Ishikawa (cell line): ENCODE measurements around the gene TXK.

ENCODE experiments used
- CEBPB ChIP-seq: IDR thresholded peaks from 2 replicates; pipeline ENCODE4 v1.6.1; 2012
- CREB1 ChIP-seq: IDR thresholded peaks from 2 replicates; pipeline ENCODE4 v1.6.1; 2012; ENCODE audit warnings: low read depth
- EGR1 ChIP-seq: IDR thresholded peaks from 2 replicates; pipeline ENCODE4 v1.6.1; 2012
- EP300 ChIP-seq: IDR thresholded peaks from 2 replicates; pipeline ENCODE4 v1.6.1; 2012; ENCODE audit warnings: borderline replicate concordance
- FOXM1 ChIP-seq: IDR thresholded peaks from 2 replicates; pipeline ENCODE4 v1.6.1; 2012; ENCODE audit warnings: low read depth, borderline replicate concordance
- MAX ChIP-seq: IDR thresholded peaks from 2 replicates; pipeline ENCODE4 v1.6.1; 2012
- NFIC ChIP-seq: IDR thresholded peaks from 2 replicates; pipeline ENCODE4 v1.6.1; 2012
- RAD21 ChIP-seq: IDR thresholded peaks from 2 replicates; pipeline ENCODE4 v1.6.1; 2012; ENCODE audit warnings: low read depth
- REST ChIP-seq: IDR thresholded peaks from 2 replicates; pipeline ENCODE4 v1.6.1; 2012; ENCODE audit warnings: low read depth, mild to moderate bottlenecking
- TAF1 ChIP-seq: IDR thresholded peaks from 2 replicates; pipeline ENCODE4 v1.6.1; 2012; ENCODE audit warnings: low read depth, mild to moderate bottlenecking
- TCF12 ChIP-seq: IDR thresholded peaks from 2 replicates; pipeline ENCODE4 v1.6.1; 2012; ENCODE audit warnings: low read depth
- TEAD4 ChIP-seq: IDR thresholded peaks from 2 replicates; pipeline ENCODE4 v1.6.1; 2012
- USF1 ChIP-seq: IDR thresholded peaks from 2 replicates; pipeline ENCODE4 v1.6.1; 2012
- YY1 ChIP-seq: IDR thresholded peaks from 2 replicates; pipeline ENCODE4 v1.6.1; 2012; ENCODE audit warnings: low read depth
- ZBTB7A ChIP-seq: IDR thresholded peaks from 2 replicates; pipeline ENCODE4 v1.6.1; 2012; ENCODE audit warnings: low read depth

TXK gene

GRCh38 chr4:48073567-48074103 lies 60.4 kb downstream of the TXK start:
- no peak for TF ChIP-seq TAF1
- TF ChIP-seq USF1, result no peak
- TF ChIP-seq ZBTB7A, result no peak

GRCh38 chr4:48071191-48071590 lies 62.9 kb downstream of the TXK start:
- TF ChIP-seq FOXM1, result no peak
- TF ChIP-seq EGR1, result no peak
- TF ChIP-seq RAD21, result no peak
- TF ChIP-seq CREB1, result no peak
- TF ChIP-seq TEAD4, result no peak
- no peak for TF ChIP-seq USF1
- TF ChIP-seq TCF12, result no peak
- TF ChIP-seq YY1, result no peak

GRCh38 chr4:48069026-48069425 lies 65.0 kb downstream of the TXK start:
- TF ChIP-seq USF1 (no peak), CREB1 (no peak), EGR1 (no peak), EP300 (no peak), CEBPB (no peak), NFIC (no peak), REST (no peak), RAD21 (no peak), MAX (no peak), ZBTB7A (no peak), TCF12 (no peak), YY1 (no peak), TEAD4 (no peak), TAF1 (no peak), FOXM1 (no peak)

GRCh38 chr4:48068182-48068581 lies 65.9 kb downstream of the TXK start:
- TF ChIP-seq EGR1, result no peak
- no peak for TF ChIP-seq EP300
- TF ChIP-seq REST, result no peak
- no peak for TF ChIP-seq MAX
- no peak for TF ChIP-seq TEAD4
- no peak for TF ChIP-seq RAD21
- no peak for TF ChIP-seq ZBTB7A
- no peak for TF ChIP-seq TAF1
- TF ChIP-seq CREB1, result no peak
- no peak for TF ChIP-seq CEBPB
- TF ChIP-seq TCF12, result no peak
- TF ChIP-seq YY1, result no peak
- no peak for TF ChIP-seq NFIC
- TF ChIP-seq USF1, result no peak

GRCh38 chr4:48067536-48067935 lies 66.5 kb downstream of the TXK start:
- no peak for TF ChIP-seq USF1
- no peak for TF ChIP-seq YY1
- TF ChIP-seq TEAD4, result no peak
- no peak for TF ChIP-seq FOXM1
- TF ChIP-seq EP300, result no peak
- no peak for TF ChIP-seq RAD21
- no peak for TF ChIP-seq CEBPB
- TF ChIP-seq CREB1, result no peak
- TF ChIP-seq EGR1, result no peak
- TF ChIP-seq ZBTB7A, result no peak
- no peak for TF ChIP-seq MAX
- no peak for TF ChIP-seq TCF12
- no peak for TF ChIP-seq REST
- no peak for TF ChIP-seq TAF1
